DMS153 treated with DMSO at 0.1 percent for 48 hours (cell line): ENCODE measurements around the gene LGMN.
"Not testable (repeated sequence)": the region's sequence is repeated elsewhere in the genome, so short reads cannot be mapped to it uniquely, and the experiment has no call there.

Experiments
- DNase-seq: peaks from one replicate; lab custom pipeline; 2025; ENCODE audit not compliant: unreplicated experiment; lab: John Stamatoyannopoulos, UW

The LGMN gene

DNA sequence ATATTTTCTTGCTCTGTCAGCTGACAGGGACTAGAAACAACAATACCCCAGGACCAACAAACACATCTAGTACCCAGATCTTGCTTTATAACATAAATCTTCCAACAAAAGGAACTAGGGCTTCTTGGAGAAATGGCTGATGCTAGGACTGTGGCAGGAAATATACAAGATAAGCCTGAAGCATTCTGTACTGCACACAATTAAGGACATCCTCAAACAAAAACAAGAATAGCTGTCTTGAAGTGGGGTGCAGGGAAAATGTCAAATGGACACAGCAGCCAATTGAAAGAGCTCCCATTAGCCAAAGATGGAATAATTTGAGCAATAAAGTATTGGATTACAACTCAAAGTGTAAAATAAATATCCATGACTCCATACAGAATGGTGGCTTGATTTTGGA lies 50.0 kb downstream of the LGMN start:
- DNase-seq = no peak

DNA sequence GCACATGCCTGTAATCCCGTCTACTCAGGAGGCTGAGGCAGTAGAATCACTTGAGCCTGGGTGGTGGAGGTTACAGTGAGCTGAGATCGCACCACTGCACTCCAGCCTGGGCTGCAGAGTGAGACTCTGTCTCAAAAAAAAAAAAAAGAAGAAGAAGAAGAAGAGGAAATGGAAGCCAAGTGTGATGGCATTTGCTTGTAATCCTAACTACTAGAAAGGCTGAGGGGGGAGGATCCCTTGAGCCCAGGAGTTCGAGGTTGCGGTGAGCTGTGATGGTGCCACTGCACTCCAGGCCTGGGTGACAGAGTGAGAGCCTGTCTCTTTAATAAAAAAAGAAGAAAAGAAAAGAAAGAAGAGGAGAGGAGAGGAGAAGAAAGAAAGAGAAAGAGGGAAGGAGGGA lies 52.1 kb downstream of the LGMN start:
- no peak for DNase-seq

DNA sequence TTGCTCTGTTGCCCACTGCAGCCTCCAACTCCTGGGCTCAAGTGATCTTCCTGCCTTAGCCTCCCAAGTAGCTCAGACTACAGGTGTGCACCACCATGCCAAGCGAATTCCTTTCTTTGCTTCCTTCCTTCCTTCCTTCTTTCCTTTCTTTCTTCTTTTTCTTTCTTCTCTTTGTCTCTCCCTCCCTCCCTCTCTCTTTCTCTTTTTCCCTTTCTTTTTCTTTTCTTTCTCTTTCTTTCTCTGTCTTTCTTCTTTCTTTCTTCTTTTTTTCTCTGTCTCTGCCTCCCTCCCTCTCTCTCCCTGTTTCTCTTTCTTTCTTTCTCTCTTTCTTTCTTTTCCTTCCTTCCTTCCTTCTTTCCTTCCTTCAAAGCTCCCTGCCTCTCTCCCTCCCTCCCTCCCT lies 52.9 kb downstream of the LGMN start:
- DNase-seq = no peak

DNA sequence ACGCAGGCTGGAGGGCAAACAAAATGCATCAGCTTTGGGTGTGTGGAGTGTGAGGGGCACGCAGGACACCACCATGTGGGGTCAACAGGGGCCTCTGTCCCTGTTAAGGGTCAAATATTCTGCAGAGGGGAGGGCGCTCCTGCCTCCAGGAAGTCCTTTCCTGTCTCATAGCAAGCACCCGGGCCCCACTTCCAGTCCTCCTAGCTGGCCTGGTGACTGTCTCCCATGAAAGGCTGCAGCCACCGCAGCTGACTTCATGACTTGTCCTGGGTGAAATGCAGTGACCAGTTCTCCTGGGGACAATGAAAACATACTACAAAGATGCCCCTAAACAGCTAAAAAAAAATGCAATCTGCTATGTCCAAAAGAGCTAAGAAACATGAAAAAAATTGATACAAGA lies 53.6 kb downstream of the LGMN start:
- no peak for DNase-seq

DNA sequence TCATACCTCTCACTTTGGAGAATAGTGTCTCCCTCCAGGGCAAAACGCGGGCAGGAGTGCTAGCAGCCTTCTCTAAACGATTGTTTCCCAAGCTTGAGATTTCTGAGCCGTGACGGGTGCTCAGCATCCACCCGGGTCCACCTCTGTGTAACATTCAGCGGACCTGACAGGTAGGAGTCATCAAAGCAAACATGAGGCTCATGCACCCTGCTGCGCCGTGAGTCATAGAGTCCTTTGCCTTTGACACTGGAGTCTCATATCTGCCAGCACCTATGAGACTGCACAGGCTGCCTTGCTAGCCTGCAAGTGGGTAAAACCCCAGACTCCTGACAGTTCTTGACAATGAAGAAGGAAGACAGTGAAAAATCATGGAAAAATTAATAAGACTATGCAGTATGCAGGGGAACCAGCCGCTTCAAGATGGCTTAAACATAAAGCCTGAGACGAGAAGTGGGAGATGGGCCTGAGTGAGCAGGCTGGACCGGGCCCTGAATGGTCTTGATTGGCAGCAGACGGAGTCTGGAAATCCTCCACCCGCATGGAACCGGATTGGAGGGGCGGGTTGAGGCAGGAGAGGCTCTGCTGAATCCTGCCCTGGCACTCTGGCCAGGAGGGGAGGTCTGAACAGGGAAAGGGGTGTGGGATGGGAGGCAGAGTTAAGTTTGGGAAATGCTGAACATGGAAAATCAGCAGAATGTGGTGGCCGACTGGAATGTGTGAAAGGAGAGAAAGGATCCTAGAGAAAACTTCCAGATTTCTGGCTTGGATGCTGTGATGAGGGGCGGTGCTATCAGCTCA lies 54.2 kb downstream of the LGMN start:
- no peak for DNase-seq

DNA sequence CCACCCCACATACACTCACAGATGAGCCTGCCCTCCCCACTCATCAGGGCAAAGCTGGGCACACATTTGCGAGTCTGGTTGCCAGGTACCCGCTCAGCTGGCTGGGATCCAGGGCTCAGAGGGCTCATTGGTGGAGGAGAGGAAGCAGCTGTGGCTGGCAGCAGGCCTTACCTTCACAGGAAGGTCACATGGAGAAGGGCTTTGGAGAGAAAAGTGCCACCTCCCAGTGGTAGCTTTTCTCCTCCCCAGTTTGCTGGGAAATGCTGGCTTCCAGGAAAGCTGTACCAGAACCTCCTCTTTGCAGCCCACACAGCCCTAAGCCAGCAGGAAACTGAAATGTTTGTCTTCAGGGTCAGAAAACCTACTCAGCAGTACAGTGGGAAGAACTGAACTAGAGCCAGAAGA lies 55.6 kb downstream of the LGMN start:
- DNase-seq = peak; percentile 91

DNA sequence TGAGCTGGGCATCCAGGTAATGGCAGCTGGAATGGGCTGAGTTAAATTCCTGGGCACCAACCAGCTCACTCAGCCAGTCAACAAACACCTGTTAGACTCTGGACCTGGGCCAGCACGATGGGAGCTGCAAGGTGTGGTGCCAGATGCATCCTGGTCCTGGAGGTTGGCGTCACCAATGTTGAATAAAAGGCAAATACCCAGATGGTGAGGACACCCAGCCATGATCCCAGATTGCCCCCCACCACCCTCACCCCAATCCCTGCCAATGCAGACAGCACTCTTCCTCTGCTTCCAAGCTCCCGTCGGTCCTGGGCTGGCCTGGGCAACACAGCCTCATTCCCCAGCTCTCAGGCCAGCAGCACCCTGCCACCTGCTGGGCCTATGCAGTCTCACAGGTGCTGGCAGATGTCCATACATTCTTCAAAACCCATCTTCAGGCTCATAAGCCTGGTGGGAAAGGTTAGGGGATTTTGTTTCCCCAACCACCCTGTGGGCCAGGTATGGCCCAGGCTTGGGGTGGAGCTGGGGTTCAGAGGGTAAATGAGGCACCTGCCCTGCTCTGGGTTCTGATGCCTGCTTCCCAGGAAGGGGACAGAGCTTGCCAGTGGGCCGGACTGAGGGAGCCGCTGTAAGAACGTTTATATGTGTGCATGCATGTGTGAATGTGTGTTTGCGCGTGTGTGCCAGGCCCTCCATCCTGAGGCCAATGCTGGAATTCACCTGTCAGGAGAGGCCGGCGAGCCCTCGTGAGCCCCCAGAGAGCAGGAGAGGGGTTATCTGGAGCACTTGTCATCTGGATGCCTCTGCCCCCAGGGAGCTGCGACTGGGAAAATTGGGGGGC lies 58.0 kb downstream of the LGMN start:
- DNase-seq = peak; percentile 30

DNA sequence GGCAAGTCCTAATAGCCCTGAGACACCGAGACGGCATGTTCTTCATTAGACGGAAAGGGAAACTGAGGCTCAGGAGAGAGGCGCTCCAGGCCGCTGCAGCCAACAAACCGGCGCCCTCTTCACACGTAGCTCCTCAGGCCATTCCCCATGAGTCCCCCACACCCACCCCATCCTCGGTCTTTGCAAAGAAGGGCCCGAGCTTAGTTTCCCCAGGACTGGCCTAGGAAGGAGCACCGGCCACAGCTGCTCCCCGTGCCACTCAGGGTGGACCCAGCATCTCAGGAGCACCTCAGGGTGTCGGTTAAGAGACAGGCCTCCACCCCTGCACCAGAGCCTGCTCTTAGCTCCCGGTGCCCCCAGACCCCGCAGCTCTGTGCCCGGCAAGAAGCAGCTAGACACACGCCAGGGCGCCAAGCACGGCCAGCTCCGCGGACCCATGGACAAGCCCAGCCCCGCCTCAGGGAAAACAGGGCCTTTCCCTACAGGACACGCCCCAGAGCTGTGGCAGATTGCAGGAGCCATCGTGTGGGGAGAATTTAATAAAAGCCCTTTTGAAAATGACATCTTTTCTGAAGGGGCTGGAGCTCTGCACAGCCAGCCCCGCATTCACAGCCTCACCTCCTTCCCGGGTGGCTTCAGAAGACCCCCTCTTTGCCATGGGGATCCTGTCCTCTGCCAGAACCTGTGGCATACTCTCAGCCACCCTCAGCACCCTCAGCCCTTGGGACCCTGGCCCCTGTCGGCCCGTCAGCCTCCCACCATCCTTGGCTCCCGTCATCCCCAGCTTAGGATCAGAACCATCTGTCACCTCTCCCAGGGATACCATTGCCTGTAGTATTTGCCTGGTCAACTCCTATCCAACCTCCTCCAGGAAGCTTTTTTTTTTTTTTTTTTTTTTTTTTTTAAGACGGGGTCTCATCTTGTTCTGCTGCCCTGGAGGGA lies 59.7 kb downstream of the LGMN start:
- peak; percentile 43 for DNase-seq

DNA sequence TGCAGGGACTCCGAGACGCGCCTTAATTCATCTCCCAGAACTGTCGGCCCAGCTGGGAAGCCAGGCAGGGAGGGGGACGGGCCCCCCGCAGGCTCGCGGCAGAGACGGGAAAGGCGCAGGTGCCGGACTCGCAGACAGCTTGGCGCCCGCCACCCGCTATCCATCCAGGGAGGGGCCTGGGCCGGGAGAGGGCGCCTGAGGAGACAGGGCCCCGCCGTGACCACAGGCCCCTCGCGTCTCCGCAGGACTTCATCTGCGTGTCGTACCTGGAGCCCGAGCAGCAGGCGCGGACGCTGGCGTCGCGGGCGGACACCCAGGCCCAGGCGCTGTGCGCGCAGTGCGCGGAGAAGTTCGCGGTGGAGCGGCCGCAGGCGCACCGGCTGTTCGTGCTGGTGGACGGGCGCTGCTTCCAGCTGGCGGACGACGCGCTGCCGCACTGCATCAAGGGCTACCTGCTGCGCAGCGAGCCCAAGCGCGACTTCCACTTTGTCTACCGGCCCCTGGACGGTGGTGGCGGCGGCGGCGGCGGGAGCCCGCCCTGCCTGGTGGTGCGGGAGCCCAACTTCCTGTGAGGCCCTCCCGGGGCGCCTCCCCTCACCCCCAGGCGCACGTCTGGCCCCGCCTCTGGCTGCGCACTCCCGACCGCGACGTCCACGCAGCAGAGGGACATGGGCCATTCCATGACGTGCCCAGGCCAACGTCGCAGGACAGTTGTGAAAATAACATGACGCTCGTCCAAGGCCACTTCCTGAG lies 60.6 kb downstream of the LGMN start:
- DNase-seq = peak; percentile 41

DNA sequence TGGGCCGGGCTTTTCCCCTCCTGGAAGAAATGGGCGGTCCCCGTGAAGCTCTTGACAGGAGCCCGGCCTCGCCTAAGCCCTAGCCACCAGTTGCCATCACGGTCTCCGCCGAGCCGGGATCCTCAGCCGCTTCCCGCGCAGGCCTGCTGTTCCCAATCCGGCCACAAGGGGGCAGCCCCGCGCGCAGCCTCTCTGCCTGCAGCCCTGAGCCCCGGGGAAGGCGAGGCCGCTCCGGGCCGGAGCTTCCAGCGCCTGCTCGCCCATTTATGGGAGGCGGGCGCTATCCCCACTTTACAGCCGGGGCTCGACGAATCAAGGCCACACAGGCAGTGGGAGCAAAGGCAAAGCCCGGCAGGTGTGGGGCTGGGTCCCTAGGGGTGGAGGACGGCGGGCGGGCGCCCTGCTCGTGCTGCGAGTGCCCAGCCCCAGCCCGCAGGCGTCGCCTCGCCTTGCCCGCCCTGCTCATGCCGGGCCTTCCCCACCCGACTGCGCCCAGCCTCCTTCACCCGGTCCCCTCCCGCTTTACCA lies 61.5 kb downstream of the LGMN start:
- DNase-seq = peak; percentile 70

DNA sequence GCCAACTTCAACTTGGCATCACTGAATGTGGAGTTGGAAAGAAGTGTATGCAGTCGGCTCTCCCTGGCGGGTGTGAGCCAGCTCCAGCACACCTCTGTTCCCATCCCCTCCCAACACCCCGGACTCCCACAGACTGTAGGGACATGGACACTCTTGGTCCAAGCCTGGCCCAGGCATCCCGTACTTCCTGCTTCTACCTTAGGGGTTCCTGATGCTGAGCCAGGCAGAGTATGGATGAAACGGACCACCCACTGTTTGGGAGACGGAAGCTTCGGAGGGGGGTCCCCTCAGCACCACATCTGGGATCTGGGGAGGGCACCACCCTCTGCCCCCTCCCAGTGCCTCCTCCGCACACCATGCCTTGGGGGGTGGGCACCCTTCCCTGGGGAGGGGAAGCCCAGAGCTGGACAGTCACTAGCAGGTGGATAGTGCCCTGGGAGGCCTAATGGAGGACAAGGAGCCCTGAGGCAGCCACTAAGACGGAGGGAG lies 62.0 kb downstream of the LGMN start:
- DNase-seq = no peak

DNA sequence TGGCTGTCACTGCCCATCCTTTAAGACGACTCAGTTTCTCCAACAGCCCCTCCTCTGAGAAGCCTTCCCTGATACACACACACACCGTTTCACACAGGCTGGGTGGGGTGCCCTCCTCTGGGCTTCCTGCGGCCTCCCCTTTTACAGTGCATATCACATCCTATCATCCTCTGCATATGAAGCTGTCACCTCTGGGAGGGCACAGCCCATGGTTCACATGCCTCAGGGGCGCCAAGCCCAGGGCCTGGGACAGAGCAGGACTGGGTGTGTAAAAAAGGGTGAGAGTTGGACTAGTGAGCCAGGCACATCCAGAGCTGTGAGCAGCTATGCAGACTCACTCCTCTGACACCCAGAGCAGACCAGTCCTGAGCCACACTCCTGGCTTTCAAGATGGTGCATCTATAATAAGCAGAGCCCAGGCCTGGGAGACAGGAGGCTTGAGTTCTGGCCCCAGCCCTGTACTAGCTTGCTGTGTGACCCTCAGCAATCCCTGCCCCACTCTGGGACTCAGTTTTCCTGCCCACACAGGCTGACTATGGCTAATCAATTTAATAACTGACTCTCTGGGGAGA lies 62.6 kb downstream of the LGMN start:
- DNase-seq = no peak

DNA sequence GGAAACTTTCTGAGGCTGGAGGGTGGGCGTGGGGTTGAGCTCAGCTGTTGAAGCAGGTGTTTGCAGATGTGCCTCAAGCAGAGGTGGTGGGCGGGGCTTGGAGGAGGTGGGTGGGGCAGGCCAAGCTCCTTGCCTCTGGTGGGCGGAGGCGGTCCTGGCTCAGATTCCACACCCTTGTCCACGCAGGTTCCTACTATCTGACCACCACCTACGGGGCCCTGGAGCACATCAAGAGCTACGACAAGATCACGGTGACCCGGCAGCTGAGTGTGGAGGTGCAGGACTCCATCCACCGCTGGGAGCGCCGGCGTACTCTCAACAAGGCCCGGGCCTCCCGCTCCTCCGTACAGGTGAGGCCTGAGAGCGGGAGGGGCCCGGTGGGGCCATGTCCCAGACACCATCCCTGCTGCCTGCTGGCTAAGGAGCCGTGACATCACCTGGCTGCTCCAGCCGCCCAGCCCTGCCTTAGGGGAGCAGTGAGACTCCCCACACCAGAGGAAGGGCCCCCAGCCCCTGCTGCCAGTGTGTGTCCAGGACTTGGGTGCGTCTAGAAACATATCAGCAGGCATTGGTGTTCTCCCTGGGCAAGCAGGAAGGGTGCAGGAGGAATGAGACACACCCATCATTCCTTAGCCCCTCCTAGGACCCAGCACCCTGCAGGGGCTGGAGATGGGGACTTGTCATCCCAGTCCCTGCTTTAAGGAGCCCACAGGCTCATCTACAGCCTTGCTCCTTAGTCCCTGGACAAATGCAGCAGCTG lies 63.4 kb downstream of the LGMN start:
- DNase-seq = no peak

DNA sequence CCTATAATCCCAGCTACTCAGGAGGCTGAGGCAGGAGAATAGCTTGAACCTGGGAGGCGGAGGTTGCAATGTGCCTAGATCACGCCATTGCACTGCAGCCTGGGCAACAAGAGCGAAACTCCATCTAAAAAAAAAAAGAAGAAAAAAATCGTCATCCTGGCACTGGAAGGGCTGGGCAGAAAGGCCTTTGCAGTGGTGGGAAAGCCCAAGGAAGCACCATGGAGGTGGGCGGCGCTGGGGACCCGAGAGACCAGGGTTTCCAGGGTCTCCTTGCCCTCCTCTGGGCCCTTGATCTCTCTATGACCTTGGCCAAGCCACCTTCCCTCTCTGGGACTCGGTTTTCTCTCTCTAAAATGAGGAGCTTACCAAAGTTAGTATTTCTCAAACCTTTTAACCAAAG lies 65.4 kb downstream of the LGMN start:
- no peak for DNase-seq

DNA sequence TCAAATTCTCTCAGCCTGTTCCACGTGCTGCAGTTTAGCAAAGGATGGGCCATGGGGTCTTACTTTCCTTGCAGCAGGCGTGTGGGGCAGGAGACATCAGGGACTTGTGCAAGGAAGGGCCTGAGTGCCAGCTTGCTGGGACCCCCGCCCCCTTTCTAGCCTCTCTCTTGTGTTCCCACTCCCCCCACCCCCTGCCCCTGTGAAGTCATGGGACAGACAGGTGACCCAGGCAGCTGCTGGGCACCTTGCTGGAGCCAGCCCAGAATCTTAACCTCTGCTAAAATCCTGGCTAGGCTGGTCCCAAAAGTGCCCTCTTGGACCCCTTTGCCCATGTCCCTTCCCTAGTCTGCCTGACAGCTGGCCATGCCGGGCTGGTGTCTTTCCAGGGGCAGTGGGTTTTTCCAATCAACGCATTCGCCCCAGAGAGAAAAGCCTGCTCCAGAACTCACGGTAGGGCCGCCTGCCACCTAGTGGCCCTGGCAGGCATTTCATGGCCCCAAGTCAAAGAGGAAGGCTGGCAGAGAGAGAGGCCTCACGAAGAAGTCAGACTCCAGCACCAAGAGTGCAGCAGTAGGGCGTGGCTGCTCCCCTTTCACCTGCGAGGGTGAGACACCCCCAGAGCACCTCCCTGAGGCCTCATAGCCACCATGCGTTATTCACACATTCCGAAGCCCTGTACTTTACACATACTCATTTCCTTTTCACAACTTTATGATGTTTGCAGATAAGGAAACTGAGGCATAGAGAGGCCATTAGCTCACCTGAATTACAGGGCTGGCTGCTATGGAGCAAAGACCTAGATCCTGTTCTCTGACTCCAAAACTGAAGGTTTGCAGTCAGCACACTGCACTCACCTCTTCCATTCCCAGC lies 67.4 kb downstream of the LGMN start:
- DNase-seq = no peak

DNA sequence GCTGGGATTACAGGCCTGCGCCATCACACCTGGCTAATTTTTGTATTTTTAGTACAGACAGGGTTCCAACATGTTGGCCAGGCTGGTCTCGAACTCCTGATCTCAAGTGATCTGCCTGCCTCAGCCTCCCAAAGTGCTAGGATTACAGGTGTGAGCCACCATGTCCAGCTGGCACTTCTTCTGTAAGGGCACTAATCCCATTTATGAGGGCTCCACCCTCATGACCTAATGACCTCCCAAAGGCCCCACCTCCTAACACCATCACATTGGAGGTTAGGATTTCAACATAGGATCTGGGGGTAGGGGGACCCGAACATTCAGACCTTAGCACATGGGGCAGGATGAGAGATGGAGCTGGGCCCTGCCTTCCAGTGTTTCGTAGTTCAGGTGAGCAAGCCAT lies 68.1 kb downstream of the LGMN start:
- DNase-seq = not testable (repeated sequence)

DNA sequence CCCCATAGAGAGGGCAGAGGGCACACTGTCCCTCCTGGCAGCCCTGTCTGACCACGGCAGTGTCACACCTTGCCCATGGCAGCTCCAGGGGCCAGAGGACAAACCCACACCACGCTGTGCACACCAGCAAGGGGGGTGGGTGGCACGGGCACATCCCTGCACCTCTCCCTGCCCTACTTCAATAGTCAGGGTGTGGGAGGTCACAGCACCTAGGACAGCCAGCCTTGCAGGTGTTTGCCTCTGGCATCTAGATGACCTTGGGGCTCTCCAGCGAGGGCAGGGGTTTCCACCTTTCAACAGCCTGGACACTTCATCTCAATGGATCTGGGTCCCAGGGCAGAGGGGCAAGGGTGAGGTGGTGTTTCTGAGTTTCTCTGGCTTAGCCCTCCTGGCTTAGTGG lies 69.2 kb downstream of the LGMN start:
- DNase-seq = no peak

DNA sequence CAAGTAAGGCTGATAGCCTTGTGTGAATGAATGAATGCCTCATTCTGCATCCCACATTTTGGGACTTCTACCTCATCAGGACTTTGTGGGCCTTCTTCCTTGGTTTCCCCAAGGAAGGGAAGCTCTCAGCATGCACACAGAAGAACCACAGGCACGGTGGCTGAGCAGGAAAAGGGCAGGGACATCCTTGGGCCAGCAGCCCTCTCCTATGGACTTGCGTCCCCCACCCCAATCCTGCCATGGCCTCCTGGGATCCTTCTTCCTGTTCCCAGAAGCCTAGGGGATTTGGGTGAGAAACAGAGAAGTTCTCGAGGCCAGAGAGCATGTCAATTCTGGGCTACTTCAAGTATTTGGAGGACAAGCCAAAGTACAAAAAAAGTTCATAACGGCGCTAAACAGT lies 69.7 kb downstream of the LGMN start:
- no peak for DNase-seq
